ENCODE measurements around the gene GLT1D1.

Gene GLT1D1

DNA sequence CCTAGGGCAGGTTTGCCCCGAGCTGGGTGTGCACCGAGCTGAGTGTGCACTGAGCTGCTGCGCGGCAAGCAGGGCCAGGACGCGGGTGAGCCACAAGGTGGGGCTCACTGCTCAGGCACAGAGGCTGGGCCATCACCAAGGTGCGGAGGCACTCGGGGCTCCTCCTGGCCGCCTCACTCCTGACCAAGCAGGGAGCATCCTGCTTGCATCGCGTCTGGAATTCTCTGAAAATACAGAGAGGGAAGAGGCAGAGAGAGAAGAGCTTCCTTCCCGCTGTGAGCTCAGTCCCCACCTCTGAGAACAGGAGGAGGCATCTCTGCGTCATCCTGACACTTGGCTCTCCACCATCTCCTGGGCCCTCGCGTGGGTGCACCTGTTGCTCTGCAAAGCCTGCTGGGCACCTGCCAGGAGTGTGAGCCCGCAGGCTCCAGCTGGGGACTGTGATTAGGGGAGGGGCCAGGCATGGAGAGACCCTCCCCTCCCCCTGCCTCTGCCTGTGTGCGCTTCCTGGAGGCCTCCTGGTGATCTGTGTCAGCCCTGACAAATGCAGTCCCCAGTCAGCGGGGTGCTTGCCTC lies 116.3 kb downstream of the GLT1D1 start:
- no peak for DNase-seq

DNA sequence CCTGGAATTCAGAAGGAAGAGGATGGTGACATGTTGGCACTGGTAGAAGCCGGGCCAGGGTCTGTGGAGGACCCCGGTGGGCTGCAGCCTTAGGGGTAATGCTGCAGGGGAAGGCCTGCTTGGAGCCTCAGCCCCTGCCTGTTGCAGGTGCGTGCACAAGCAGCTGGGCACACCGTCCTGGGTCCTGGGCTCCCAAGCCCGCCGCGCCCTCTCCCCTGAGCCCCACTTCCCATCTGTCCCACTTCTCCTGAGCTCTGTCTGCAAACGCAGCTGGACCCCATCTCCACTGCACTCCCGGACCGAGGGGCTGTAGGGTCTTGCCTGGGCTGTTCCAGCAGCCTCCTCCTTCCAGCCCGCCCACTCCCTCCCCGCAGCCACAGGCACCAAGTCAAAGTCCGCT lies 116.8 kb downstream of the GLT1D1 start:
- no peak for DNase-seq

DNA sequence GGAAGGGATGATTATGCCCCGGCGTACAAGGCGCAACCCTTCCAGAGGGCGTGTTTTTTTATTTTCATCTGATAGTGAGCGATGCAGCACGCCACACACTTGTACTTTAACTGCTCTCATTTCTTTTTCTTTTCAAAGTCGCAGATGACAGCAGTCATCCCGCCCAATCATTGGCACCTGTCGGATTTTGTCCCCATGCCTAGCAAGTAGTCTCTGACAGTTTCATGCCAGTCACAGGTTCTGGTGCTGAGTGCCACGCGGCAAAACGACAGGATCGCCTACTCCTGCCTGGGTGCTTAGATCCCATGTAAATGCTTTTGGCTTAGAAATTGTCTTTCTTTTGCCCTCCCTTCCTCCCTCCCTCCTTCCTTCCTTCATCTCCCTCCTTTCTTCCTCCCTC lies 117.7 kb downstream of the GLT1D1 start:
- no peak for DNase-seq

DNA sequence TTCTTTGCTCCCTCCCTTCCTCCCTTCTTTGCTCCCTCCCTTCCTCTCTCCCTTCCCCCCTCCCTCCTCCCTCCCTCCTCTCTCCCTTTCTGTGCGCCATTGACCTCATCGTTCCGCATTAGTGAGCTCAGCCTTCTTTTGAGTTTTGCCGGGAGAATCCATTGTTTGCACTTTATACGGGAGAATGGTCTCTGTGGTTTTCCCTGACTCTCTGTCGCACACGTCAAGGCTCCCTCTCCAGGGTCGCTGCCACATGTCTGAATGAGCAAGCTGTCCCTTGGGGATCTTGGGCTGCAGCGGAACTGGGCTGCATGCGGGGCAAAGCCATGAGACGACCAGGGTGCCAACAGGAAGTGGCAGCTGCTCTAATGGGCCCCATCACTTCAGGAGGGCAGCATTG lies 118.5 kb downstream of the GLT1D1 start:
- DNase-seq, result no peak

DNA sequence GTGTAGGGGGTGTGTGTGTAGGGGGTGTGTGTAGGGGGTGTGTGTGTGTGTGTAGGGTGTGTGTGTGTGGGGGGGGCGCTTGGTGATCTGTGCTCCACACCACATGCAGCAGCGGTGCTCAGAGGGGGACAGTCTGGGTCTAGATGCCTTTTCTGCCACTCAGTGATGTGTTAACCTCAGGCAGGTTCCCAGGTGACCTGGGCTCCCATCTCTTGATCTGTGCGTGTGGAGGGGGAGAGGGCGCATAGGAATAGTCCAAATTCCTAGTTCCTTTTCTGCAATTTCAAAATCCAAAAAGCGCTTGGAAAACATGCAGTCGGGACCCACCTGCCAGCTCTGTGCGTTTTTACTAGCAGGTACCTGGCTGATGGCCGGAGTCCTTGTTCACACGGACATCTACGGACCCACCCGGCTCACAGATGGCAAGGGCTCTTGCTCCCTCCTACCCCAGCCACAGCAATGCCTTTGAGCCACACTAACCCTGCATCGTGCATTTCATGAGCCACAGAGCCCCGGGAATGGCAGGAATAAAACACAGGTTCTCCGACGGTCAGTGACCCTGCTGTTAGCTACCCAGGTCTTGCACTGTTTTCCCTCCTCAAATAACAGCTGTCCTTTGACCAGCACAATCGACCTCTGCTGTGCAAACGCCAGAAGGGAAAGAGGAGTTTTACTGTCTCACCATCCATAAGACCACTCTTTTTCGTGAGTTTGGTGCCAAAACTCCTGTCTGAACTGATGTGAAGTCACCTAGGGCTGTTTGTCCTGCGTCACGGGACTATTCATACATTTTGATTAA lies 120.8 kb downstream of the GLT1D1 start:
- DNase-seq, result no peak

DNA sequence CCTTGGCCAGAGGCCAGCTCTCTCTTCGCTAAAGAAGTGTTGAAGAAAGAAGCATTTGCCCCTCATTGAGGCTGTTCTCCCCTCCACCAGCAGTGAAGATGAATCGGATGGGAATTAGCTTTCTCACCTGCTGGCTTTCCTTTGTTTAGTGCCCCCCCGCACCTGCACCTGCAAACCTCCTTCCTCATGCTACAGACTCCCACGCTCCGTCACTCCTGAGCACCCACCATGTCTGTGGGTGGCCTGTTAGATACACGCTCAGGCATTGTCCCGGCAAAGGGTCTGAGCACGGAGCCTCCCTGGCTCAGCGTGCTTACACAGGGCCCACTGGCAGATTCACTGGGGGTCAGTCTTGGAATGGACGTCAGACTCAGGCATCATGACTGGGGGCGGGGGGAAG lies 121.6 kb downstream of the GLT1D1 start:
- no peak for DNase-seq

DNA sequence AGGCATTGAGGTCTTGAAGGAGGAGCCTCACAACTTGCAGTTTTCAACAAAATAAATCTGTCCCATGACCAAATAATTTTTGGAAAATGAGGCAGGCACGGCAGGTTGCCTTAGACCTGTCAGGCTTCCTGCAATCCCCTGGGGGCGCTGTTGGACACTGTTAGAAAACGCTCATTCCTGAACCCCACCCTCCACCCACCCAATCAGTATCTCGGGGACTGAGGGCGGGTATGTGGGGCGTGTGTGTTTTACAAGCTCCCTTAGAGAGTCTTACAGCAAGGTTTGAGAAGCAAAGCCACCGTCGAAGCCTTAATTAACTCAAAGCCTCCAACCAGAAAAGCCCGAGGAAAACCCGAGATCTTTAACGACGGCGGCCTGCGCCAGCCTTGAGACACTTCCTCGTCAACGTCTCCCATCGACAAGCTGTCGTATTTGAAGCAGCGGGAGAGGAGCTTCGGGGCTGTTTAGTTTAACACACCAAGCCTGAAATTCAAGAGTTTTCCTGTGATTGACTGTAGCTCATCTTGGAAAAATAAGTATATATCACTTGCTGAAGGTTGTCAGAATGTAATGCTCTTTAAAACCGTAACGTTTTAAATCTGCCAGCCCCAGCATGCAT lies 123.0 kb downstream of the GLT1D1 start:
- DNase-seq, result no peak

DNA sequence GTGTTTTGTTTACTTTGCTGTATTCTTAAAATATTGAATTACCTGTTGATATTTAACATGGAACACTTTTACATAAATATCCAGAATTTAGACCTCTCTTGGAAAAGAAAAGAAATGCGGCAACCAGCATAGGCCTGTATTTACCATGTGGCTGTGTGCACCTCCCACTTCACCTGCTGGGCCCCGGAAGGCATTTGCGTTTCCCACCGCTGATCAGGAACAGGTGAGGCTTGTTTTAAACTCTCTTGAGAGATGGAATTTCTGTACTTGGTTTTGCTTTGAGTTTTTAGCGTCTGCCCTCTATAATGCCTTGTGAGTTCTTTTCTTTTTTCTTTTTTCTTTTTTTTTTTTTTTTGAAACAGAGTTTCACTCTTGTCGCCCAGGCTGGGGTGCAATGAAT lies 124.2 kb downstream of the GLT1D1 start:
- DNase-seq, result no peak

DNA sequence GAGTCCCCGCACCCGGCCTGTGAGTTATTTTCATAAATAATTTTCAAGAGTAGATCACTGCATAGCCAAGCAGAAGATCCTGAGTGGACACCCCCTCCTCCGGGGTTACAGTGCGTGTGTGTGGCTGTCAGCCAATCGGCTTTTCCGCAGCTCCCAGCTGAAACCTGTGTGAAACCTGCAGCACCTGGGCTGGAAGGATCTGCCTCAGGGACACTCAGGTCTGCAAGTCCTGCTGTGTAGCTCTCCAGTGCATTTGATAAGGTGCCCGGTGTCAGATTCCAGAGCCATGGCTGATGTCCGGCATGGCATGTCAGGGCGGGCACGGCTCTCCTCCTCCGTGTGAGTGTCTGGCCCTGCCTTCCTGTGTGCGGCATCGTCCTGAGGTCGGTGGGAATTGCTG lies 124.8 kb downstream of the GLT1D1 start:
- no peak for DNase-seq

DNA sequence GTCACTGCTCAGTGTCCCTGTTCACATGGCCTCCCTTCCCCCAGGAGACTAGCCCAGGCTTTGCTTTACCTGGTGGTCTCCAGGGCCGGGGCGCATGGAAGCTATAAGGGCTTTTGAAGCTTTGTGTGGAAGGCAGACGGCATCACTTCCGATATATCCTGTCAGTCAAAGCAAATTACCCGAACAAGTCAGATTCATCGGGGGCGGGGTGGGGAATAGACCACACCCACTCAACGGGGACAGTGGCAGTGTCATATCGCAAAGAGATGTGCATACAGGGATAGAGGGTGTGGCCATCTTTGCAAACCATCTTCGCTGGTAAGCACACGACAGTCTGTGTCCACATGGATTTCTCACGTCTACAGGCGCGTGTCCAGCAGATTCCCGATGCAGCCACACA lies 127.3 kb downstream of the GLT1D1 start:
- no peak for DNase-seq

DNA sequence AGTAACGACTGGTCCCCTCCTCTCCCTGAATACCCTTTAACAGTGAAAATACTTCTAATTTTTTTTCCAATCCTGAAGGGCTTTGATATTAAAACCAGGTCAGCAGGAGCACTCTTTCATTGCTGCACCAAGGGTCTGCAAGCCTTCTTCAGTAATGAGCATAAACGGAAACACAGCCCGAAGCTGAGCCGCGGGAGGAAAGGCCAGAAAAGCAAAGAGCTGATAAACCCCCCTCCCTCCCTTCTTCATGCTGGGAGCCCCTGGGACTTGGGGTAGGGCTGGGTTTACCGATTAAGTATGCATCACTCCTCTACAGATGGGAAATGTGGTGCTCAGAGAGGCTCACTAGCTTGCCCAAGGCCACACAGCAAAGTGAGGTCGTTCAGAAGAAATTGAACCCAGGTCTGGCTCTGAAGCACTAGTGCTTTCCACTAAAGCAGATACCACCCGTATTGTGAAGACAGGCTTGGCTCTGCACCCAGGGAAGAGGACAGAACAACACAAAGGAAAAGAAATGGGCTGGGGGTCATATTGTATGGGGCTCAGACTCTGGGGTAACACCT lies 128.8 kb downstream of the GLT1D1 start:
- DNase-seq, result no peak

DNA sequence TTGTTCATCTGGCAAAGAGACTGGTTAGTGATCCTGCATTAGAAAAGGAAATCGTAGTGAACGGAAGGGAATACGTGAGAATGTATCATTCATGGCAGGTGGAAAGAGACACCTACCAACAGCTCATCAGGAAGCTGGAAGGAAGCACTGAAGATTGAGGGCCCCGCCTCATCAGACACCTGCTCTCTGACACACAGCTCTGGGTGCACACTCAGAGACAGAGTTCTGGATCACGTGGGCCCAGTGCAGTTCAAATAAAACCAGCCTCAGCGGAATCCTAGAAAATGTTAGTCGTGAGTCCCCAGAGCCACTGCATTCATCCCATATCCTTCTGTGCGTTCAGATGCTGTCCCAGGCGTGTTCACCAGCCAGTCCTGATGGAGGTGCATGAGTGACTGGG lies 129.7 kb downstream of the GLT1D1 start:
- no peak for DNase-seq

DNA sequence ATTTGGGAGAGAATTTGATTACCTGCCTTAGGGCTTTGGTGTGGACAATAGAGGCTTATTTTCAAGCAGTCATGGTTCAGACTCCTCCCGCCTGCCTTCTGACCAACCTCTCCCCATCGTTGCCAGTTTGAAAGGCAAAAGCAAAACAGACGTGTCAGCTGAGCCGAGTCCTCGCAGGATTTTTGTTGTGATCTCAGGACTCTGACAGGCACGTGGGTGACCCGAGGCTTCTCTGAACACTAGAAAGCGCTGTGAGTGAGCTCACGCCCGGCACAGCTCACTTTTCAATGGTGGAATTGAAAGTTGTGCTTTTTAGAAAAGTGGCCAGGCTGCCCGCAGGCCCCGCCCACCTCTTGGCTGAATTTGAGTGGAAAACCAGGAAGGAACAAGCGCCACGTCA lies 130.1 kb downstream of the GLT1D1 start:
- DNase-seq, result no peak

DNA sequence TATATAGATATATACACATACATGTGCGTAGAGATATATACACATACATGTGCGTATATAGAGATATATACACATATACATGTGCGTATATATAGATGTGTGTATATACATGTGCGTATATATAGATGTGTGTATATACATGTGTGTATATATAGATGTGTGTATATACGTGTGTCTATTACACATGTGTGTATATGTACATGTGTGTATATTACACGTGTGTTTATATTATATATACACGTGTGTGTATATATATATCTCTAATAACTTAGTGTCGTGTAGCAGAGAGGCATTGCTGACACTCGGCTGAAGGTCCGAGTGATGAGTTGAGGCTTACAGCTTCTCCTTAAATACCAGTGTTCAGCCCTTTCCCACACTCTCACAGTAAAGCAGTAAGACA lies 133.7 kb downstream of the GLT1D1 start:
- DNase-seq, result no peak

DNA sequence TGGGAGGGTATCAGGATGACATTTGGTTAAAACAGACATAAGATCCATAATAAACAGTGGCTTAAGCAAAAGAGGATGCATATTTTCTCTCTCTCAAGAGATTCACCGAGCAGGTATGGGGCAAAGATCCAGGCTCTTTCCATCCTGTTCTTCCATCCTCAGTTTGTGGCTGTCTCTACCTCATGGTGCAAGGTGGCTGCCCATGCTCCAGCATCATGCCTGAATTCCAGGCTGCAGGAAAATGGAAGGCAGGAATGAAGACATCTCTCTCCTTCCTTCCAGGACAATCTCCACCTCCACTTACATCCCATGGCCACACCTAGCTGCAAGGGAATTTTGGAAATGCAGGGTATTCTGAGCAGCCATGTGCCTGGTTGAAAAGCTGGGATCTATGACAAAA lies 136.0 kb downstream of the GLT1D1 start:
- DNase-seq, result no peak

DNA sequence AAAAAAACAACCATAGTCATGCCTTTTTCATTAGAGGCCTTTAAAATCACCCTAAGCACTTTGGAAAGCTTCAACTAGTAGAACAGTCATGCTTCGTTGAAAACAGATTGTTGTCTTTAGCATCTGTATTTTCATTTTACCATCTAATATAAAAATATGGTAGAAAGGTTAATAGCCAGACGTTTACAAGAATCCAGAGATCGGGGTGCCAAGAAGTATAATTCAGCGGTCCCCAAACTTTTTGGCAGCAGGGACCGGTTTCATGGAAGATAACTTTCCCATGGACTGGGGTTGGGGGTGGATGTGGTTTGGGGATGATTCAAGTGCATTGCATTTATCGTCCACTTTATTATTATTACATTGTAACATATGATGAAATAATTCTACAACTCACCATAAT lies 138.4 kb downstream of the GLT1D1 start:
- no peak for DNase-seq

DNA sequence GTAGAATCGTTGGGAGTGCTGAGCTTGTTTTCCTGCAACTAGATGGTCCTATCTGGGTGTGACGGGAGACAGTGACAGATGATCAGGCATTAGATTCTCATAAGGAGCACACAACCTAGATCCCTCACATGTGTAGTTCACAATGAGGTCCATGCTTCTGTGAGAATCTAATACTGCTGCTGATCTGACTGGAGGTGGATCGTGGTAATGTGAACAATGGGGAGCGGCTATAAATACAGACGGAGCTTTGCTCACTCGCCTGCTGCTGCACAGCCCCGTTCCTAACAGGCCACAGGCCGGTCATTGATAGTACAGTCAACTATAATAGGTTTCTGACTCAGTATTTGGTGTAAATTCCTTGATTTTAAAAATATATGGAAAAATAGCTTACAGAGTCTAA lies 138.8 kb downstream of the GLT1D1 start:
- no peak for DNase-seq

DNA sequence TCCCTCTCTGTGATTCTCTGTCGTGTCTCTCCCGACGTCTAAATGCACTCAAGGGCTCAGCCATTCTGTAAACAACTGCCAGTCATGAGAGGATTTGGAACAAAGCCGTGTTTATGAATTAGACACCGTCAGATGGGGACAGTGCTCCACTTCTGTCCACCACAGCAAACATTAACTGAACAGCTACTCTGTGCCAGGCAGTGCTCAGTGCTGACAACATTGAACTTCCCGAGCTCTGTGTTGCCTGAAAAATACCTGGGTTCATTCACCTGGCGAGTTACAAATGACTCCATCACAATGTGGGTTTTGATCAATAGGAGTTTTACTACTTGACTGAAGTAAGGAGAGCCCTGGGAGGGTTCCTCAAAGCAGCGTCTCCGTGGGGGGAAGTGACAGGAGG lies 139.3 kb downstream of the GLT1D1 start:
- no peak for DNase-seq

DNA sequence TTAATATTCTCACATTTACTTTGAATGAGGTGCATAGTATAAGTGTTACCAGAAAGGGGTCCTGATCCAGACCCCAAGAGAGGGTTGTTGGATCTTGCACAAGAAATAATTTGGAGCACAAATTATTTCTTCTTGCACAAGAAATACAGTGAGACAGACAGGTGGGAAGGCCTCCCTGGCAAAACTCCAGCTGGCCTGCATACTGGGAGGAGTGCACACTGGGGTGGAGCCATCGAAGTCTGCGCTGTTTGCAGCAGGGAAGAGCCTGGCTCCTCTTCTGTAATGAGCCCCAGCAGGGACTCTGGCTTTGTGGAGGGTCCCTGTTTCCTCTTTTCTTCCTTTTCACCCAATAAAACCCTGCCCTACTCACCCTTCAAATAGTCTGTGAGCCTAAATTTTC lies 141.6 kb downstream of the GLT1D1 start:
- DNase-seq, result no peak

DNA sequence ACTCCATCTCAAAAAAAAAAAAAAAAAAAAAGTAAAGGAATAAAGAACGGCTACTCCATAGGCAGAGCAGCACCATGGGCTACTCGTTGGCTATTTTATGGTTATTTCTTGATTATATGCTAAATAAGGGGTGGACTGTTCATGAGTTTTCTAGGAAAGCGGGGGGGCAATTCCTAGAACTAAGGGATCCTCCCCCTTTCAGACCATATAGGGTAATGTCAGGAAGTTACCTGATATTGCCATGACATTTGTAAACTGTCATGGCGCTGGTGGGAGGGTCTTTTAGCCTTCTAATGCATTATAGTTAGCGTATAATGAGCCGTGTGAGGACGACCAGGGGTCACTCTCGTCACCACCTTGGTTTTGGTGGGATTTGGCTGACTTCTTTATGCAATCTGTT lies 142.3 kb downstream of the GLT1D1 start:
- no peak for DNase-seq

DNA sequence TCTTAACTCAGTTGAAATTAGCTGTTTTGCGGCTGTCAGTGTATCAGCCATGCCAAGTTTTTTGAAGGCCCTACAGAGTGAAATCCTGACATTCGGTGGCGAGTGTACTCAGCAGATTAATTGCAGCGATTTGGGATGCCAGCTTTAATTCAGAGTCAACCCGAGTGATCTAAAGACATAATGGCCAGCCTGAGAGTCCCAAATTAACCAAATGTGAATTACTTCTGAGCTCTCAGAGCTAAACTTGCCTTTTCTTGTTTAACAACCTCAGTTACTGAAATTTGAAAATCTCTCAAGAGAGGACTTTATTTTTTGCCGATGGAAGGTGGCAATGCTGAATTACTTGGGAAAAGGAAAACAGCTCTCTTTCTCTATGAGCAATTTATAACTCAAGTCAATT lies 148.5 kb downstream of the GLT1D1 start:
- no peak for DNase-seq

DNA sequence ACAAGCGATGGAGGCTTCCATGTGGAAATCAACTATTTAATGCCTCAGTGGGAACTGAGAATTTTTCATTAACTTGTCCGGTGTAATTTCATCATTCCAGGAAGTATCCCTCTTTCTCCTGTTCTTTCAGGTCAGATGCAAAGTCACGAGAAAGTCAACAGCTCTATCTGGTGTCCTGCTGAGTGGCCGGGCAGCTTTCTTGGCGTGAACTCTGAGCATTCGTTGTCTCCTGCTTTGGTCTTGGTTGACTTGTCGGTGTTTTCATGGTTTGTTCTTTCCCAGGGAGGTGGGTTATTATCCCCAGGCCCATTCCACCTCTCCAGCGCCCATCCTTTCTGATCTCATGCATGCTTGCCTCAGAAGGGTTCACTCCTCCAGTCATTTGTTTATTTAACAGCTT lies 149.1 kb downstream of the GLT1D1 start:
- no peak for DNase-seq

DNA sequence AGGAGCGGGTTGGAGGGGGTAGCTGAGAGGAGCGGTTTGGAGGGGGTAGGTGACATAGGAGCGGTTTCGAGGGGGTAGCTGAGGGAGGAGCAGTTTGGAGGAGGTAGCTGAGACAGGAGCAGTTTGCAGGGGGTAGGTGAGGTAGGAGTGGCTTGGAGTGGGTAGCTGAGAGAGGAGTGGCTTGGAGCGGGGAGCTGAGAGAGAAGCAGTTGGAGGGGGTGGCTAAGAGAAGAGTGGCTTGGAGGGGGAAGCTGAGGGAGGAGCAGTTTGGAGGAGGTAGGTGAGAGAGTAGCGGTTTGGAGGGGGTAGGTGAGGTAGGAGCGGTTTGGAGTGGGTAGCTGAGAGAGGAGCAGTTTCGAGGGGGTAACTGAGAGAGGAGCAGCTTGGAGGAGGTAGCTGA lies 152.1 kb downstream of the GLT1D1 start:
- DNase-seq, result no peak

DNA sequence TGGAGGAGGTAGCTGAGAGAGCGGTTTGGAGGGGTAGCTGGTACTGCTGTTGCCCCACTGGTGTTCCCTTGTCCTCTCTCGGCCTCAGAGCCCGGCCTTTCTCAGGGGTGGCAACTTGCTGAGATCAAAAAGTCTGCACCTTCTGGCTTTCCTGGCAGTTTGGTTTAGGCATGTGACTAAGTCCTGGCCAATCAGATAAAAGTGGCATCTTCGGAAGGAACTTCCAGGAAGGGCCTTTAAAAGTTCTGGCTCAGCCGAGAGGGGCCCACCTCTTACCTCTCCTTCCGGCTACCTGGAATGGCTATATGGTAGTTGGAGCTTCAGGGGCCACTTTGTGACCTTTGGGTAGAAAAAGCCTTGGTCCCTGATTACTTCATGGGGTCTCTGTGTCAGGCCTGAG lies 152.6 kb downstream of the GLT1D1 start:
- DNase-seq, result no peak

Measured in SIG-M5 (cell line).